ENCODE measurements around the gene RASL10B. TPM values are rescaled to one million over a fixed set of nuclear protein-coding genes. Genes with fewer than 3 reads are reported as not detected.

Gene RASL10B
- total RNA-seq, 4 donors from 2014 or later, result 0.94 to 14.5 (median 3.5) TPM

DNA sequence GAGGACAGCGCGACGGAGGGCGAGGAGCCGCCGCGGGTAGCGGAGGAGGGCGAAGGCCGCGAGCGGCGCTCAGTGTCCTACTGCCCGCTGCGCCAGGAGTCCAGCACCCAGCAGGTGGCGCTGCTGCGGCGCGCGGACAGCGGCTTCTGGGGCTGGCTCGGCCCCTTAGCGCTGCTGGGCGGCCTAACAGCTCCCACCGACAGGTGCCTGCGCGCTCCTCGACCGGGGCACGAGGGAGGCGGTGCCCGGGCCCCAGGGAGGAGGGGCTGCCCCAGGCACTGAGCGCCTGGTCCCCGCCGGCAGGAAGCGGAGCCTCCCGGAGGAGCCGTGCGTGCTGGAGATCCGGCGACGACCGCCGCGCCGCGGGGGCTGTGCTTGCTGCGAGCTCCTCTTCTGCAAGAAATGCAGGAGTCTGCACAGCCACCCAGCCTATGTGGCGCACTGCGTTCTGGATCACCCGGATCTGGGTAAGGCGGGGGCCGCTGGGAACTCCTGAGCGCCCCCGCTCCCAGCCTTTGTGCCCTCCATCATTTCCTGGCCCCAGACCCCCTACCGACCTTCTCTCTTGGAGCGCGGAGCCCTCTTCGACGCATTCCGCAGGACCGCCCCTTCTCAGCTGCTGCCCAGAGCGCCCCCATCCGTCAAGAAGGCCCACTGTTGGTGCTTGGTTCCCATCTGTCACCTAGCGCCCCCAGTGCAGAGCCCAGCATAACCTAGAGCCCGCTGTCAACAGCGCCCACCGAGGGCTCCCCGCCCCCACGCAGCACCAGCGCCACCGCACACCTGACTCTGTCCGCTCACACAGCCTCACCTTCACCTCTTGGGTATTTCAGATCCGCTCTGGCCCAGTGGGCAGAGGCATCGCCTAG is 32.9 kb downstream of the RASL10B start:
- Histone ChIP-seq H3K4me3 (replicated peaks in 1 of 3) (peak overlapping the region in 1 of 3 donors; percentile 25), H3K9me3 (no peaks in the 10 kb centered on the region), H3K27ac (peak overlapping the region in 2 of 3 donors; percentile 49 to 56), H3K4me1 (peaks cover 7 to 9% of the 10 kb centered on the region in 2 donors), H3K27me3 (no peaks in the 10 kb centered on the region), H3K36me3 (no peaks in the 10 kb centered on the region)
- intact Hi-C loops (cut with DNase I), result loop anchor here (2.0 kb wide), 1 partner anchor 40 kb away; no protein-coding TSS in a partner anchor
- WGBS, 2 donors, result 3 to 4% methylated on average over 16 to 43 of the region's 75 CpGs
- peak; percentile 92 to 94 for DNase-seq
- peak; percentile 66 to 100 (median 95) for TF ChIP-seq CTCF (IDR thresholded peaks at IDR 0.05)
- TF ChIP-seq POLR2A (IDR thresholded peaks at IDR 0.05), result peak in 1 of 2 donors; percentile 37

GRCh38 chr17:35765086-35765710 is 33.8 kb downstream of the RASL10B start:
- H3K27ac ChIP-seq, result no peak overlapping the region
- TF ChIP-seq CTCF (IDR thresholded peaks at IDR 0.05) (no peak), POLR2A (IDR thresholded peaks at IDR 0.05) (no peak)
- peaks cover 7 to 9% of the 10 kb centered on the region in 2 donors for H3K4me1 ChIP-seq
- no peak for DNase-seq
- no peaks in the 10 kb centered on the region for H3K36me3 ChIP-seq
- H3K4me3 ChIP-seq (replicated peaks in 1 of 3), result no peak overlapping the region
- 82 to 88% methylated on average over 11 of the region's 11 CpGs for WGBS, 2 donors
- H3K9me3 ChIP-seq, result no peaks in the 10 kb centered on the region
- no peaks in the 10 kb centered on the region for H3K27me3 ChIP-seq
- intact Hi-C loops (cut with DNase I), result loop anchor here (2.0 kb wide), 1 partner anchor 40 kb away; no protein-coding TSS in a partner anchor

DNA sequence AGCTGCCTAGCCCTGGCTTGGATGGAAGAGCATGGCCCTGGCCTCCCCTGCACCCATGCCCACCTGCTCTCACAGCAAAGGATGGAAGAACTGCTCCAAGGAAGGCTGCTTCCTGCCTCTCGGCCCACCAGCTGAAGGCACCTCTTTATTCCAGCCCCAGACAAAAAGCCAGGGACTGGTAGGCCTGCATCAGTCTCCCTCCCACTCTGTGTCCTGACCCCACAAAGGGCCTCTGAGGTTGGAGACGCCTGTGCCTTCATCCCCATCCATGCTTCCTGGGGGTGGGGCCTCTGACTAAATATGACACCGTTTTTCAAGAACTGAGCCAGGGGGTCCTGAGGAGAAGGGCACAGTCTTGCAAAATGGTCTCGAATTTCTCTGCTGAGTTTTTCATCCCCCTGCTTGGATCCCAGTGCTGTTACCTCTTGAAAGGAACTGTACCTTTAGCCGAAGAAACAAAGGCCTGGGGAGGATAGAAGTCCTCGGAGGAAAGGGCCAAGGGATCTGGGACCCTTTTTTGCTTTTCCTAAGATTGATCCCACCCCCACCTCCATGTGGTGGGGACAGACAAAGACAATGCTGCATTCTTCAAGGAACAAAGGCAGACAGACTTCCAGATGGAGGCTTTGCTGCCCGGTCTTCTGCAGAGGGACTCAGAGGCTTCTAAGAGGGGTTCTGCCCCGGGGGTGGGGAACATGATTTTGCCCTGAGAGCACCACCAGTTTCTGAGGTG is 34.5 kb downstream of the RASL10B start:
- no peaks in the 10 kb centered on the region for H3K36me3 ChIP-seq
- no peak overlapping the region for H3K27ac ChIP-seq
- H3K4me3 ChIP-seq (replicated peaks in 1 of 3), result no peak overlapping the region
- intact Hi-C loops (cut with DNase I), result loop anchor here (2.0 kb wide), 1 partner anchor 39 kb away; no protein-coding TSS in a partner anchor
- no peak for DNase-seq
- 81 to 85% methylated on average over 7 of the region's 8 CpGs for WGBS, 2 donors
- TF ChIP-seq CTCF (IDR thresholded peaks at IDR 0.05) (no peak), POLR2A (IDR thresholded peaks at IDR 0.05) (no peak)
- H3K27me3 ChIP-seq, result no peaks in the 10 kb centered on the region
- H3K9me3 ChIP-seq, result no peaks in the 10 kb centered on the region
- peaks cover 7 to 9% of the 10 kb centered on the region in 2 donors for H3K4me1 ChIP-seq

- intact Hi-C loops (cut with DNase I), result no loop called here
- WGBS, 2 donors, result 91 to 93% methylated on average over 21 to 24 of the region's 24 CpGs
- Histone ChIP-seq H3K4me1 (peaks cover 7 to 9% of the 10 kb centered on the region in 2 donors), H3K9me3 (no peaks in the 10 kb centered on the region), H3K27ac (no peak overlapping the region), H3K27me3 (no peaks in the 10 kb centered on the region), H3K36me3 (no peaks in the 10 kb centered on the region), H3K4me3 (replicated peaks in 1 of 3) (no peak overlapping the region)
- TF ChIP-seq POLR2A (IDR thresholded peaks at IDR 0.05) (no peak), CTCF (IDR thresholded peaks at IDR 0.05) (no peak)
- DNase-seq, result no peak
These were observed 35.0 kb downstream of the RASL10B start for GRCh38 chr17:35766489-35766877.

All from thyroid gland (tissue), 4 donors.